ENCODE results near the gene AFG1L.
"Not testable (repeated sequence)": the region's sequence is repeated elsewhere in the genome, so short reads cannot be mapped to it uniquely, and the experiment has no call there.

The AFG1L gene

GRCh38 chr6:108432143-108432542 is 137.3 kb downstream of the AFG1L start:
- no peaks in the 10 kb centered on the region for H3K36me3 ChIP-seq (ENCODE audit: control insufficient read depth, insufficient read depth, low read length)
- H3K4me3 ChIP-seq (ENCODE audit: low read length) = no peak overlapping the region
- H3K27me3 ChIP-seq (ENCODE audit: control insufficient read depth, insufficient read depth, low read length) = no peaks in the 10 kb centered on the region
- no peak overlapping the region for H3K9ac ChIP-seq (ENCODE audit: low read length)
- H3K9me3 ChIP-seq (ENCODE audit: control insufficient read depth, low read length) = no peaks in the 10 kb centered on the region
- no peaks in the 10 kb centered on the region for H3K4me1 ChIP-seq (ENCODE audit: control insufficient read depth, insufficient read depth, low read length)

DNA sequence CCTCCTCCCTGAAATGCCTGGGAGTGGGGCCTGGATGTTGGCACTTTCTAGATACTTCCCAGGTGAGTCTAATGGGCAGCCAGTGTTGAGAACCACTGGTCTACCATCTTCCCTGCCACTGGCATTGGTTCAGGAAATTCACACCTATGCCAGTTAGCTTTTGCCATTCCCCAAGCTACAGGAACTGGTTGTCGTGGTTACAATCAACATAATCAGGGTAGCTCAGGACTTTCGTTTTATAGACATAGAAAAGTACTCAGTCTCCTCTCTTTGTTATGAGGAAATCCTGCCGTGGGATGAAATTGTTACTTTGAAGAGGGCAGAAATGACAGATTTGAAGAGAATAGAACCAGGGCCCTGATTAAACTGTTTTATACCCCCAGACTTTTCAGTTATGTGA is 137.9 kb downstream of the AFG1L start:
- Histone ChIP-seq H3K36me3 (ENCODE audit: control insufficient read depth, insufficient read depth, low read length) (no peaks in the 10 kb centered on the region), H3K4me3 (ENCODE audit: low read length) (no peak overlapping the region), H3K4me1 (ENCODE audit: control insufficient read depth, insufficient read depth, low read length) (no peaks in the 10 kb centered on the region), H3K9ac (ENCODE audit: low read length) (no peak overlapping the region), H3K27me3 (ENCODE audit: control insufficient read depth, insufficient read depth, low read length) (no peaks in the 10 kb centered on the region), H3K9me3 (ENCODE audit: control insufficient read depth, low read length) (no peaks in the 10 kb centered on the region)

- H3K4me3 ChIP-seq (ENCODE audit: low read length) = no peak overlapping the region
These were observed 139.4 kb downstream of the AFG1L start for GRCh38 chr6:108434222-108434621.

DNA sequence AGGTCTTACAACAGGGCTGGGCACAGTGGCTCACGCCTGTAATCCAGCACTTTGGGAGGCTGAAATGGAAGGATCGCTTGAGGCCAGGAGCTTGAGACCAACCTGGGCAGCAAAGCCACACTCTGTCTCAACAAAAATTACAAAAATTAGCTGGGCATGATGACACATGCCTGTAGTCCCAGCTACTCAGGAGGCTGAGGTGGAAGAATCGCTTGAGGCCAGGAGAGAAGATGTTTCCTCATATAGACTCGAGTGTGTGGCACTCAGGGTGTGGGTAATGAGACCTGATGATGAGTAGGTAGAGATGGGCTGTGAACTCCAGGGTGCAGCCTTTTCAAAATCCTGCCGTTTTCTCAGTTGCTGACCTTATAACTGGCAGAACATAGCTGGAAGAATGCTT is 140.5 kb downstream of the AFG1L start:
- H3K4me1 ChIP-seq (ENCODE audit: control insufficient read depth, insufficient read depth, low read length) = no peaks in the 10 kb centered on the region
- H3K9ac ChIP-seq (ENCODE audit: low read length) = no peak overlapping the region
- no peak overlapping the region for H3K4me3 ChIP-seq (ENCODE audit: low read length)
- H3K27me3 ChIP-seq (ENCODE audit: control insufficient read depth, insufficient read depth, low read length) = no peaks in the 10 kb centered on the region
- no peaks in the 10 kb centered on the region for H3K36me3 ChIP-seq (ENCODE audit: control insufficient read depth, insufficient read depth, low read length)
- no peaks in the 10 kb centered on the region for H3K9me3 ChIP-seq (ENCODE audit: control insufficient read depth, low read length)

More at GRCh38 chr6:108434222-108434621, 139.4 kb downstream of the AFG1L start:
- Histone ChIP-seq H3K36me3 (ENCODE audit: control insufficient read depth, insufficient read depth, low read length) (no peaks in the 10 kb centered on the region), H3K27me3 (ENCODE audit: control insufficient read depth, insufficient read depth, low read length) (no peaks in the 10 kb centered on the region), H3K9me3 (ENCODE audit: control insufficient read depth, low read length) (no peaks in the 10 kb centered on the region), H3K4me1 (ENCODE audit: control insufficient read depth, insufficient read depth, low read length) (no peaks in the 10 kb centered on the region), H3K9ac (ENCODE audit: low read length) (no peak overlapping the region)

- H3K9ac ChIP-seq (ENCODE audit: low read length) = no peak overlapping the region
- H3K9me3 ChIP-seq (ENCODE audit: control insufficient read depth, low read length) = no peaks in the 10 kb centered on the region
- no peaks in the 10 kb centered on the region for H3K4me1 ChIP-seq (ENCODE audit: control insufficient read depth, insufficient read depth, low read length)
- no peak overlapping the region for H3K4me3 ChIP-seq (ENCODE audit: low read length)
- no peaks in the 10 kb centered on the region for H3K27me3 ChIP-seq (ENCODE audit: control insufficient read depth, insufficient read depth, low read length)
- no peaks in the 10 kb centered on the region for H3K36me3 ChIP-seq (ENCODE audit: control insufficient read depth, insufficient read depth, low read length)
These were observed 141.9 kb downstream of the AFG1L start for GRCh38 chr6:108436771-108437170.

DNA sequence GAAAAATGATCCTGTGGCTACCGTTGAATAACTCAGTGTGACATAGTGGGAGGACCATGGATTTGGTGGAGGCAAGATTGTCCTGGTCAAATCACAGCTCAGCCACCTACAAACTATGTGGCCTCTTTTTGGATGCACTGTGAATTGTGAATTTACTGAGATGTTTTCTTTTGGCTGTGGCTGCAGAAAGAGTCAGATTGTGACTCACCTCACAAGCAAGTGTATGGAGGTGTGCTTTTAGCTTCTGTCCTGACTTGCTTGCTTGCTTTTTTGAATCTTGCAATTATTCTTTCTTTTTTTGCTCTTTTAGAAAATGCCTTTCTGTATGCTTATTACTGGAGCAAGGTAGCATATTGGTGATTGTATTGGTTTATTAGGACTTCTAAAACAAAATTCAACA is 143.0 kb downstream of the AFG1L start:
- Histone ChIP-seq H3K9ac (ENCODE audit: low read length) (no peak overlapping the region), H3K27me3 (ENCODE audit: control insufficient read depth, insufficient read depth, low read length) (no peaks in the 10 kb centered on the region), H3K9me3 (ENCODE audit: control insufficient read depth, low read length) (no peaks in the 10 kb centered on the region), H3K36me3 (ENCODE audit: control insufficient read depth, insufficient read depth, low read length) (no peaks in the 10 kb centered on the region), H3K4me1 (ENCODE audit: control insufficient read depth, insufficient read depth, low read length) (no peaks in the 10 kb centered on the region), H3K4me3 (ENCODE audit: low read length) (no peak overlapping the region)

DNA sequence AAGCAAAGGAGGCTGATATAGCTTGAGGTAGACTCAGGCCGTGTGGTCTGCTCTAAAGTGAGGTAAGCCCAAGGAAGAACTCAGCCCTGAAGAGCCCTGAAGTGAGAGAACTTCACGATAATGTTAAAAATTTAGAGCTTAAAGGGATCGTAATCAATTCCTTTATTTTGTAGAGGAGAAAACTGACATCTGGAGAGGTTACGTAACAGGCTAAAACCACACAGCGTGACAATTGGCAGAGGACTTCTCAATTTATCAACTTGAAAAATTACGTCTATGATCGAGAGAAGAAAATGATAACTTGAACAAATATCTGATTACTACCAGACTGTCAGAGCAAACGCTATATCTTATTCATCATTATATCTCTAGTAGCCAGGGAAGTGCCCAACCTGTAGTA is 144.1 kb downstream of the AFG1L start:
- Histone ChIP-seq H3K4me1 (ENCODE audit: control insufficient read depth, insufficient read depth, low read length) (no peaks in the 10 kb centered on the region), H3K9ac (ENCODE audit: low read length) (no peak overlapping the region), H3K9me3 (ENCODE audit: control insufficient read depth, low read length) (no peaks in the 10 kb centered on the region), H3K4me3 (ENCODE audit: low read length) (no peak overlapping the region), H3K27me3 (ENCODE audit: control insufficient read depth, insufficient read depth, low read length) (no peaks in the 10 kb centered on the region), H3K36me3 (ENCODE audit: control insufficient read depth, insufficient read depth, low read length) (no peaks in the 10 kb centered on the region)

DNA sequence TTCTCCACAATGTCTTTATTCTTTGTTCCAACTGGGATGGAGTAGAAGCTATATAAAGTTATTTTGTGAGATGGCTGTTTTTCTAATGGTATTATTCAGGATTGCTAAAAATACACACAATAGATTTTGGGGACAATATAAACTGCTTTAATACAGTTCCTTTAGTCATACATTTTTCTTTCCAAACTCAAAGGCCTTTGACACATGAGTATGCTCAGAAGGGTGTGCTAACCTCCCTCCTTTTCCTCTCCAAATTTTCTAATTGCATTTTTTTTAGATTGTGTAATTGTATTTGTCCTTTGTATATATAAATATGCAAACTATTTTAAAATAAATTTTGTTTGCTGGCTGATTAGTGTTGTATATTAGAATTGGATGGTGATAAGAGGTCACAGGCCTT is 146.3 kb downstream of the AFG1L start:
- Histone ChIP-seq H3K36me3 (ENCODE audit: control insufficient read depth, insufficient read depth, low read length) (no peaks in the 10 kb centered on the region), H3K27me3 (ENCODE audit: control insufficient read depth, insufficient read depth, low read length) (no peaks in the 10 kb centered on the region), H3K4me1 (ENCODE audit: control insufficient read depth, insufficient read depth, low read length) (no peaks in the 10 kb centered on the region), H3K9ac (ENCODE audit: low read length) (no peak overlapping the region), H3K9me3 (ENCODE audit: control insufficient read depth, low read length) (no peaks in the 10 kb centered on the region), H3K4me3 (ENCODE audit: low read length) (no peak overlapping the region)

- Histone ChIP-seq H3K27me3 (ENCODE audit: control insufficient read depth, insufficient read depth, low read length) (no peaks in the 10 kb centered on the region), H3K4me3 (ENCODE audit: low read length) (no peak overlapping the region), H3K4me1 (ENCODE audit: control insufficient read depth, insufficient read depth, low read length) (no peaks in the 10 kb centered on the region), H3K36me3 (ENCODE audit: control insufficient read depth, insufficient read depth, low read length) (no peaks in the 10 kb centered on the region), H3K9me3 (ENCODE audit: control insufficient read depth, low read length) (no peaks in the 10 kb centered on the region), H3K9ac (ENCODE audit: low read length) (no peak overlapping the region)
These were observed 148.1 kb downstream of the AFG1L start for GRCh38 chr6:108442770-108443520.

DNA sequence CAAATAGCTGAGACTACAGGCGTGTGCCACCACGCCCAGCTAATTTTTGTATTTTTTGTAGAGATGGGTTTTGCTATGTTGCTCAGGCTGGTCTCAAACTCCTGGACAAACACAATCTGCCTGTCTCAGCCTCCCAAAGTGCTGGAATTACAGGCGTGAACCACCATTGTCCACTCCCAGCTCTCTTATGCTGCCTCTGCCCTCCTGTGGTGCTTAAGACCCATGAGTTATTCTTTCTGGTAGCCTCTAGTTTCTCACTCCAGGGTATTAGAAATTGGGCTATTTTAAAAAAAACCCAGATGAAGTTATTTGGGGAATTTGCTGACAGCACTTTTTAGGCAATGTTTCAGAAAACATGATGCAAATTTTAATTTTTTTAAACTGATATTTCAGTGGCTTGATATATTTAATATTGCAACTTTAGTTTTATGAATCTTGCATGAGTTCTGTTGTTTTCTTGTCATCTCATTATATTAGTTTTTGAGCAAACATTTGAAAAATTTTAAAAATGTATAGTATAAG is 151.8 kb downstream of the AFG1L start:
- H3K9me3 ChIP-seq (ENCODE audit: control insufficient read depth, low read length) = no peaks in the 10 kb centered on the region
- H3K9ac ChIP-seq (ENCODE audit: low read length) = no peak overlapping the region
- no peaks in the 10 kb centered on the region for H3K4me1 ChIP-seq (ENCODE audit: control insufficient read depth, insufficient read depth, low read length)
- H3K27me3 ChIP-seq (ENCODE audit: control insufficient read depth, insufficient read depth, low read length) = no peaks in the 10 kb centered on the region
- H3K4me3 ChIP-seq (ENCODE audit: low read length) = no peak overlapping the region
- no peaks in the 10 kb centered on the region for H3K36me3 ChIP-seq (ENCODE audit: control insufficient read depth, insufficient read depth, low read length)

- Histone ChIP-seq H3K9ac (ENCODE audit: low read length) (no peak overlapping the region), H3K9me3 (ENCODE audit: control insufficient read depth, low read length) (no peaks in the 10 kb centered on the region), H3K36me3 (ENCODE audit: control insufficient read depth, insufficient read depth, low read length) (no peaks in the 10 kb centered on the region), H3K27me3 (ENCODE audit: control insufficient read depth, insufficient read depth, low read length) (no peaks in the 10 kb centered on the region), H3K4me3 (ENCODE audit: low read length) (no peak overlapping the region), H3K4me1 (ENCODE audit: control insufficient read depth, insufficient read depth, low read length) (no peaks in the 10 kb centered on the region)
These were observed 153.6 kb downstream of the AFG1L start for GRCh38 chr6:108448481-108448880.

DNA sequence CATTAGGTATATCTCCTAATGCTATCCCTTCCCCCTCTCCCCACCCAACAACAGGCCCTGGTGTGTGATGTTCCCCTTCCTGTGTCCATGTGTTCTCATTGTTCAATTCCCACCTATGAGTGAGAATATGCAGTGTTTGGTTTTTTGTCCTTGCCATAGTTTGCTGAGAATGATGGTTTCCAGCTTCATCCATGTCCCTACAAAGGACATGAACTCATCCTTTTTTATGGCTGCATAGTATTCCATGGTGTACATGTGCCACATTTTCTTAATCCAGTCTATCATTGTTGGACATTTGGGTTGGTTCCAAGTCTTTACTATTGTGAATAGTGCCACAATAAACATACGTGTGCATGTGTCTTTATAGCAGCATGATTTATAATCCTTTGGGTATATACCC is 154.9 kb downstream of the AFG1L start:
- not testable (repeated sequence) for H3K36me3 ChIP-seq (ENCODE audit: control insufficient read depth, insufficient read depth, low read length); H3K4me3 ChIP-seq (ENCODE audit: low read length); H3K27me3 ChIP-seq (ENCODE audit: control insufficient read depth, insufficient read depth, low read length); H3K9ac ChIP-seq (ENCODE audit: low read length); H3K4me1 ChIP-seq (ENCODE audit: control insufficient read depth, insufficient read depth, low read length); H3K9me3 ChIP-seq (ENCODE audit: control insufficient read depth, low read length)

- no peaks in the 10 kb centered on the region for H3K4me1 ChIP-seq (ENCODE audit: control insufficient read depth, insufficient read depth, low read length)
- no peaks in the 10 kb centered on the region for H3K9me3 ChIP-seq (ENCODE audit: control insufficient read depth, low read length)
- no peak overlapping the region for H3K4me3 ChIP-seq (ENCODE audit: low read length)
- no peaks in the 10 kb centered on the region for H3K27me3 ChIP-seq (ENCODE audit: control insufficient read depth, insufficient read depth, low read length)
- H3K9ac ChIP-seq (ENCODE audit: low read length) = no peak overlapping the region
- no peaks in the 10 kb centered on the region for H3K36me3 ChIP-seq (ENCODE audit: control insufficient read depth, insufficient read depth, low read length)
These were observed 157.0 kb downstream of the AFG1L start for GRCh38 chr6:108451816-108452215.

Data from mucosa of stomach (tissue), 1 donor.